ENCODE measurements around the gene IFT52.

DNA sequence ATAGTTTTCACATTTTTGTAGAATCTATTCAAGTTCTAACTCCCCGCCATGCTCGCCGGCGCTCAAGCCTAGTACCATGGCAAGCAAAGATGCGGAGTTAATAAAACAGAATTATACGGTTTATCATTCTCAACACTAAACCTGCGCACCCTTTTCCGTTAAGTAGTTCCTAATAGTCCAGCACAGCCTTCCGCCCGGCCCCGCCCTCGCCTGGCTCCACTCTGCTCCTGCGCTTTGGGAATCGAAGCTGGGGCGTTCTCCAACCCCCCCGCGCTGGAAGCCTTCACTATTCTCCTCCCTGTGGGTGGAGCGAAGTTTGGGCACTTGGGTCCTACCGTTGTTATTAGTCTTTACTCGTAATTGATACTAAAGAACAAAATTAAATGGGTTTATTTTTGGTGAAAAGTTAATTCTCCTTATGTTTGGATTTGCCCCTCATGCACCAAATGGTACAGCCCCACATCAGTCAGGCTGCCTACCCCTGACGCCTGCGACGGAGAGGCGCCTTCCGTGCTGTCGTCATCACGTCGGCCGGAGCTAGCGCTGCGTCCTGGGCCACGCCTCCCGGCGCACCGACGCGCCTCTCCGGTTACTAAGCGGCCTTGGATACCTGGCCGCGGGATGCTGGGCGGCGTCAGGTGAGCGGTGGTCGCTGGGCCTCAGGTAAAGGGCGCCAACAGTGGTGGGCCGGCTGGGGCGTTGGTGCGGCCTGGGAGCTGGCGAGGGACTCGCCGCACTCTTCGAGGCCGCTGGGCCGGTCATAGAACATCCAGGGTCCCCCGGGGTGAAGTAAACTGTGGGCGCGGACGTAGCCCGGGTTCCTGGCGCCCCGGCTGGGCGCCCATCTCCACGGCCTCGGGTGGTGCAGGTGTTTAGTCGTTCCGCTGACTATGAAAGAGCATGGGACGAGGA, at the start of gene IFT52:
- TF ChIP-seq, protein P1, sequence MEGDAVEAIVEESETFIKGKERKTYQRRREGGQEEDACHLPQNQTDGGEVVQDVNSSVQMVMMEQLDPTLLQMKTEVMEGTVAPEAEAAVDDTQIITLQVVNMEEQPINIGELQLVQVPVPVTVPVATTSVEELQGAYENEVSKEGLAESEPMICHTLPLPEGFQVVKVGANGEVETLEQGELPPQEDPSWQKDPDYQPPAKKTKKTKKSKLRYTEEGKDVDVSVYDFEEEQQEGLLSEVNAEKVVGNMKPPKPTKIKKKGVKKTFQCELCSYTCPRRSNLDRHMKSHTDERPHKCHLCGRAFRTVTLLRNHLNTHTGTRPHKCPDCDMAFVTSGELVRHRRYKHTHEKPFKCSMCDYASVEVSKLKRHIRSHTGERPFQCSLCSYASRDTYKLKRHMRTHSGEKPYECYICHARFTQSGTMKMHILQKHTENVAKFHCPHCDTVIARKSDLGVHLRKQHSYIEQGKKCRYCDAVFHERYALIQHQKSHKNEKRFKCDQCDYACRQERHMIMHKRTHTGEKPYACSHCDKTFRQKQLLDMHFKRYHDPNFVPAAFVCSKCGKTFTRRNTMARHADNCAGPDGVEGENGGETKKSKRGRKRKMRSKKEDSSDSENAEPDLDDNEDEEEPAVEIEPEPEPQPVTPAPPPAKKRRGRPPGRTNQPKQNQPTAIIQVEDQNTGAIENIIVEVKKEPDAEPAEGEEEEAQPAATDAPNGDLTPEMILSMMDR (IDR thresholded peaks at IDR 0.05) = peak in 1 of 6 experiments; percentile 9
- peak in 1 of 2 donors; percentile 64 for TF ChIP-seq POLR2A (IDR thresholded peaks at IDR 0.05)
